C4-2B (cell line): Measurements from ENCODE around the gene TUBA1B.

Source experiments
- CTCF ChIP-seq: fragments of 450-650 bp; conservative IDR thresholded peaks from 2 replicates; pipeline ENCODE4 v1.5.1; 2017; ENCODE audit warnings: mild to moderate bottlenecking
- ZFX ChIP-seq: fragments of 450-650 bp; IDR thresholded peaks from 2 replicates; pipeline ENCODE4 v1.6.1; 2017

GRCh38 chr12:49097381-49097780 is 33.8 kb downstream of the TUBA1B start:
- TF ChIP-seq CTCF (no peak), ZFX (no peak)
